GM23338 (cell line): ENCODE measurements around the gene CD69. TPM values are rescaled to one million over a fixed set of nuclear protein-coding genes. Genes with fewer than 3 reads are reported as not detected.

ENCODE experiments used
- ATAC-seq: fragments of 200-7000 bp; cut with Tn5 transposase; 3 replicates; pipeline ENCODE4 v1.9.1; 2020
- DNase-seq: peaks from one replicate; pipeline ENCODE4 v3.0.0-alpha.2; 2015; ENCODE audit warnings: low spot score
- H2AFZ ChIP-seq: fragments of 200-600 bp; sonication (generic); 2 replicates; pipeline ENCODE4 v1.8.0; 2016; ENCODE audit warnings: antibody characterized with exemption, mild to moderate bottlenecking, moderate library complexity
- H3F3A ChIP-seq: fragments of 200-600 bp; sonication (generic); replicated peaks from 2 replicates; pipeline ENCODE4 v1.8.0; 2017; ENCODE audit warnings: antibody characterized with exemption, mixed run types, low read depth
- H3K27ac ChIP-seq: fragments of 200-600 bp; sonication (generic); 2 replicates; pipeline ENCODE4 v1.6.1; 2016; ENCODE audit warnings: low read depth
- H3K27me3 ChIP-seq: fragments of 200-600 bp; sonication (generic); 2 replicates; pipeline ENCODE4 v1.8.0; 2016; ENCODE audit warnings: mild to moderate bottlenecking, mixed run types, moderate library complexity; ENCODE audit not compliant: insufficient read depth
- H3K36me3 ChIP-seq: fragments of 200-600 bp; sonication (generic); 2 replicates; pipeline ENCODE4 v1.8.0; 2016; ENCODE audit warnings: mild to moderate bottlenecking; ENCODE audit not compliant: insufficient read depth
- H3K4me1 ChIP-seq: fragments of 200-600 bp; sonication (generic); 2 replicates; pipeline ENCODE4 v1.8.0; 2016; ENCODE audit warnings: mild to moderate bottlenecking, moderate library complexity; ENCODE audit not compliant: insufficient read depth
- H3K4me2 ChIP-seq: fragments of 200-600 bp; sonication (generic); 2 replicates; pipeline ENCODE4 v1.7.1; 2017; ENCODE audit warnings: mixed run types
- H3K4me3 ChIP-seq: fragments of 200-600 bp; sonication (generic); 2 replicates; pipeline ENCODE4 v1.6.1; 2016; ENCODE audit warnings: mixed run types
- H3K79me2 ChIP-seq: fragments of 200-600 bp; sonication (generic); replicated peaks from 2 replicates; pipeline ENCODE4 v1.8.0; 2017; ENCODE audit warnings: mild to moderate bottlenecking; ENCODE audit not compliant: insufficient read depth
- H3K9me2 ChIP-seq: fragments of 200-600 bp; sonication (generic); 2 replicates; pipeline ENCODE4 v1.8.0; 2017; ENCODE audit not compliant: insufficient read depth
- H4K20me1 ChIP-seq: fragments of 200-600 bp; sonication (generic); replicated peaks from 2 replicates; pipeline ENCODE4 v1.8.0; 2017; ENCODE audit warnings: mild to moderate bottlenecking; ENCODE audit not compliant: insufficient read depth
- H3K27ac Mint-ChIP-seq: 2 replicates; pipeline ENCODE4 v1.8.0; 2020; ENCODE audit warnings: inconsistent platforms, mild to moderate bottlenecking, moderate library complexity, mixed read lengths
- H3K27me3 Mint-ChIP-seq: 3 replicates; pipeline ENCODE4 v1.8.0; 2022; ENCODE audit warnings: low read depth, mild to moderate bottlenecking, moderate library complexity, mixed read lengths, inconsistent platforms; ENCODE audit not compliant: insufficient read depth, poor library complexity
- H3K36me3 Mint-ChIP-seq: 3 replicates; pipeline ENCODE4 v1.8.0; 2021; ENCODE audit warnings: low read depth, mild to moderate bottlenecking, inconsistent platforms, moderate library complexity, mixed read lengths
- H3K4me1 Mint-ChIP-seq: 3 replicates; pipeline ENCODE4 v1.8.0; 2020; ENCODE audit warnings: mild to moderate bottlenecking, inconsistent platforms, mixed read lengths
- H3K4me3 Mint-ChIP-seq: 3 replicates; pipeline ENCODE4 v1.8.0; 2021; ENCODE audit warnings: moderate library complexity, mild to moderate bottlenecking, inconsistent platforms, mixed read lengths
- H3K9me3 Mint-ChIP-seq: 3 replicates; pipeline ENCODE4 v1.8.0; 2020; ENCODE audit warnings: moderate library complexity, mild to moderate bottlenecking, inconsistent platforms, mixed read lengths
- CREB1 ChIP-seq: fragments of 250-450 bp; sonication (Bioruptor Pico); IDR thresholded peaks from 2 replicates; pipeline ENCODE4 v1.5.0; 2020; ENCODE audit warnings: low read depth, mild to moderate bottlenecking, moderate library complexity
- EZH2 ChIP-seq: fragments of 200-600 bp; sonication (generic); IDR thresholded peaks from one replicate; pipeline ENCODE4 v1.8.0; 2017; ENCODE audit warnings: antibody characterized with exemption, mild to moderate bottlenecking, low read depth; ENCODE audit not compliant: unreplicated experiment
- EZH2phosphoT487 ChIP-seq: fragments of 200-600 bp; sonication (generic); IDR thresholded peaks from one replicate; pipeline ENCODE4 v1.8.1; 2018; ENCODE audit warnings: antibody characterized with exemption; ENCODE audit not compliant: unreplicated experiment
- JUNB ChIP-seq: IDR thresholded peaks from one replicate; pipeline ENCODE4 v1.6.1; 2016; ENCODE audit warnings: antibody characterized with exemption; ENCODE audit not compliant: unreplicated experiment
- NANOG ChIP-seq: IDR thresholded peaks from 2 replicates; pipeline ENCODE4 v1.6.1; 2016; ENCODE audit warnings: antibody characterized with exemption, borderline replicate concordance
- POLR2AphosphoS5 ChIP-seq: IDR thresholded peaks from 2 replicates; pipeline ENCODE4 v1.6.1; 2016; ENCODE audit warnings: antibody characterized with exemption, low read depth
- STAT1 ChIP-seq: IDR thresholded peaks from one replicate; pipeline ENCODE4 v1.6.1; 2016; ENCODE audit warnings: antibody characterized with exemption; ENCODE audit not compliant: unreplicated experiment
- ZNF114 ChIP-seq: fragments of 250-450 bp; sonication (Bioruptor Pico); IDR thresholded peaks from 2 replicates; pipeline ENCODE4 v1.5.0; 2020; ENCODE audit warnings: mild to moderate bottlenecking, moderate library complexity
- ZNF331 ChIP-seq: fragments of 250-450 bp; sonication (Bioruptor Pico); IDR thresholded peaks from 2 replicates; pipeline ENCODE4 v1.5.0; 2020; ENCODE audit warnings: low read depth, mild to moderate bottlenecking, moderate library complexity
- polyA plus RNA-seq: library from polyadenylated mRNA; unstranded; fragments of >200 nt; fragmentation: Nextera tagmentation; extraction: Ambion mirVana; gene quantifications from 2 replicates; pipeline ENCODE4 v1.2.1, GENCODE V29; 2016
- total RNA-seq: library from RNA; depleted of rRNA; stranded (reverse); fragments of >200 nt; shearing (Covaris generic); gene quantifications from 2 replicates; pipeline ENCODE4 v1.2.3, GENCODE V29; 2014
- TF ChIP-seq, protein P1 (sequence below): fragments of 250-450 bp; sonication (Bioruptor Pico); IDR thresholded peaks from 2 replicates; pipeline ENCODE4 v1.5.0; 2020; ENCODE audit warnings: mild to moderate bottlenecking, moderate library complexity
- TF ChIP-seq, protein P2 (sequence below): IDR thresholded peaks from 2 replicates; pipeline ENCODE4 v1.6.1; 2016; ENCODE audit warnings: antibody characterized with exemption
- TF ChIP-seq, protein P3 (sequence below), 2 experiments: fragments of 200-600 bp in 1 of 2; sonication (generic) in 1 of 2; conservative IDR thresholded peaks; 2 replicates each; pipeline versions ENCODE4 v1.5.1 to v1.6.1; 2016 to 2017; ENCODE audit warnings: antibody characterized with exemption in 2 of 2, low read depth in 2 of 2, mild to moderate bottlenecking in 2 of 2, moderate library complexity in 1 of 2
- TF ChIP-seq, protein P4 (sequence below): IDR thresholded peaks from one replicate; pipeline ENCODE4 v1.6.1; 2018; ENCODE audit warnings: antibody characterized with exemption; ENCODE audit not compliant: unreplicated experiment

CD69 gene
- total and polyA plus RNA-seq, 2 experiments from 2014 or later, result not detected

DNA sequence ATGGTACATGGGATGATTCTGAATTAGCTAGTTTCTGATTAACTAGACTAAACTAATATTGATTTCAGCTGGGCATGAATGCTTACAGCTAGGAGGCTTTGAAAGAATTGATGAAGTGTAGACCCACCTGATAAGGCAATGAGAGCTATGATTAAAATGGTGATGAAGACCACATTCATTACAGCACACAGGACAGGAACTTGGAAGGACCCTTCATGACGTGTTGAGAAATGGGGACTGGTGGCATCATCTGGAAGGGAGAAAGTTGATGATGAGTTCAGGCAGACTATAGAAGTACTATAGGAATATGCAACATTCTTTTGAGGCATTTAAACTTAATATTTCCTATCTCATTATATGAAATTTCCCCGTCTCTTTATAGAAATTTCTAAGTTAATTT, 4.5 kb downstream of the CD69 start:
- Histone ChIP-seq H2AFZ (no peak overlapping the region), H3K36me3 (no peaks in the 10 kb centered on the region), H3K4me2 (no peak overlapping the region), H3K4me1 (peaks cover 11% of the 10 kb centered on the region), H3K27ac (no peak overlapping the region), H3F3A (no peaks in the 10 kb centered on the region), H4K20me1 (no peaks in the 10 kb centered on the region), H3K9me2 (no peaks in the 10 kb centered on the region), H3K27me3 (no peaks in the 10 kb centered on the region), H3K79me2 (no peaks in the 10 kb centered on the region), H3K4me3 (no peak overlapping the region)
- H3K9me3 Mint-ChIP-seq, result no peaks in the 10 kb centered on the region
- ATAC-seq (no peak), DNase-seq (no peak)
- peaks cover 11% of the 10 kb centered on the region; the same call in 2 of the 3 replicates for H3K4me1 Mint-ChIP-seq
- H3K4me3 Mint-ChIP-seq, result no peak overlapping the region
- peaks cover 3% of the 10 kb centered on the region for H3K27me3 Mint-ChIP-seq
- no peak for TF ChIP-seq NANOG
- TF ChIP-seq, protein P1, sequence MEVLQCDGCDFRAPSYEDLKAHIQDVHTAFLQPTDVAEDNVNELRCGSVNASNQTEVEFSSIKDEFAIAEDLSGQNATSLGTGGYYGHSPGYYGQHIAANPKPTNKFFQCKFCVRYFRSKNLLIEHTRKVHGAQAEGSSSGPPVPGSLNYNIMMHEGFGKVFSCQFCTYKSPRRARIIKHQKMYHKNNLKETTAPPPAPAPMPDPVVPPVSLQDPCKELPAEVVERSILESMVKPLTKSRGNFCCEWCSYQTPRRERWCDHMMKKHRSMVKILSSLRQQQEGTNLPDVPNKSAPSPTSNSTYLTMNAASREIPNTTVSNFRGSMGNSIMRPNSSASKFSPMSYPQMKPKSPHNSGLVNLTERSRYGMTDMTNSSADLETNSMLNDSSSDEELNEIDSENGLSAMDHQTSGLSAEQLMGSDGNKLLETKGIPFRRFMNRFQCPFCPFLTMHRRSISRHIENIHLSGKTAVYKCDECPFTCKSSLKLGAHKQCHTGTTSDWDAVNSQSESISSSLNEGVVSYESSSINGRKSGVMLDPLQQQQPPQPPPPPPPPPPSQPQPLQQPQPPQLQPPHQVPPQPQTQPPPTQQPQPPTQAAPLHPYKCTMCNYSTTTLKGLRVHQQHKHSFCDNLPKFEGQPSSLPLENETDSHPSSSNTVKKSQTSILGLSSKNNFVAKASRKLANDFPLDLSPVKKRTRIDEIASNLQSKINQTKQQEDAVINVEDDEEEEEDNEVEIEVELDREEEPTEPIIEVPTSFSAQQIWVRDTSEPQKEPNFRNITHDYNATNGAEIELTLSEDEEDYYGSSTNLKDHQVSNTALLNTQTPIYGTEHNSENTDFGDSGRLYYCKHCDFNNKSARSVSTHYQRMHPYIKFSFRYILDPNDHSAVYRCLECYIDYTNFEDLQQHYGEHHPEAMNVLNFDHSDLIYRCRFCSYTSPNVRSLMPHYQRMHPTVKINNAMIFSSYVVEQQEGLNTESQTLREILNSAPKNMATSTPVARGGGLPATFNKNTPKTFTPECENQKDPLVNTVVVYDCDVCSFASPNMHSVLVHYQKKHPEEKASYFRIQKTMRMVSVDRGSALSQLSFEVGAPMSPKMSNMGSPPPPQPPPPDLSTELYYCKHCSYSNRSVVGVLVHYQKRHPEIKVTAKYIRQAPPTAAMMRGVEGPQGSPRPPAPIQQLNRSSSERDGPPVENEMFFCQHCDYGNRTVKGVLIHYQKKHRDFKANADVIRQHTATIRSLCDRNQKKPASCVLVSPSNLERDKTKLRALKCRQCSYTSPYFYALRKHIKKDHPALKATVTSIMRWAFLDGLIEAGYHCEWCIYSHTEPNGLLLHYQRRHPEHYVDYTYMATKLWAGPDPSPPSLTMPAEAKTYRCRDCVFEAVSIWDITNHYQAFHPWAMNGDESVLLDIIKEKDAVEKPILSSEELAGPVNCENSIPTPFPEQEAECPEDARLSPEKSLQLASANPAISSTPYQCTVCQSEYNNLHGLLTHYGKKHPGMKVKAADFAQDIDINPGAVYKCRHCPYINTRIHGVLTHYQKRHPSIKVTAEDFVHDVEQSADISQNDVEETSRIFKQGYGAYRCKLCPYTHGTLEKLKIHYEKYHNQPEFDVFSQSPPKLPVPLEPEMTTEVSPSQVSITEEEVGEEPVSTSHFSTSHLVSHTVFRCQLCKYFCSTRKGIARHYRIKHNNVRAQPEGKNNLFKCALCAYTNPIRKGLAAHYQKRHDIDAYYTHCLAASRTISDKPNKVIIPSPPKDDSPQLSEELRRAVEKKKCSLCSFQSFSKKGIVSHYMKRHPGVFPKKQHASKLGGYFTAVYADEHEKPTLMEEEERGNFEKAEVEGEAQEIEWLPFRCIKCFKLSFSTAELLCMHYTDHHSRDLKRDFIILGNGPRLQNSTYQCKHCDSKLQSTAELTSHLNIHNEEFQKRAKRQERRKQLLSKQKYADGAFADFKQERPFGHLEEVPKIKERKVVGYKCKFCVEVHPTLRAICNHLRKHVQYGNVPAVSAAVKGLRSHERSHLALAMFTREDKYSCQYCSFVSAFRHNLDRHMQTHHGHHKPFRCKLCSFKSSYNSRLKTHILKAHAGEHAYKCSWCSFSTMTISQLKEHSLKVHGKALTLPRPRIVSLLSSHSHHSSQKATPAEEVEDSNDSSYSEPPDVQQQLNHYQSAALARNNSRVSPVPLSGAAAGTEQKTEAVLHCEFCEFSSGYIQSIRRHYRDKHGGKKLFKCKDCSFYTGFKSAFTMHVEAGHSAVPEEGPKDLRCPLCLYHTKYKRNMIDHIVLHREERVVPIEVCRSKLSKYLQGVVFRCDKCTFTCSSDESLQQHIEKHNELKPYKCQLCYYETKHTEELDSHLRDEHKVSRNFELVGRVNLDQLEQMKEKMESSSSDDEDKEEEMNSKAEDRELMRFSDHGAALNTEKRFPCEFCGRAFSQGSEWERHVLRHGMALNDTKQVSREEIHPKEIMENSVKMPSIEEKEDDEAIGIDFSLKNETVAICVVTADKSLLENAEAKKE (CRISPR knock-in tag), result no peak
- TF ChIP-seq STAT1, result no peak
- TF ChIP-seq, protein P2, sequence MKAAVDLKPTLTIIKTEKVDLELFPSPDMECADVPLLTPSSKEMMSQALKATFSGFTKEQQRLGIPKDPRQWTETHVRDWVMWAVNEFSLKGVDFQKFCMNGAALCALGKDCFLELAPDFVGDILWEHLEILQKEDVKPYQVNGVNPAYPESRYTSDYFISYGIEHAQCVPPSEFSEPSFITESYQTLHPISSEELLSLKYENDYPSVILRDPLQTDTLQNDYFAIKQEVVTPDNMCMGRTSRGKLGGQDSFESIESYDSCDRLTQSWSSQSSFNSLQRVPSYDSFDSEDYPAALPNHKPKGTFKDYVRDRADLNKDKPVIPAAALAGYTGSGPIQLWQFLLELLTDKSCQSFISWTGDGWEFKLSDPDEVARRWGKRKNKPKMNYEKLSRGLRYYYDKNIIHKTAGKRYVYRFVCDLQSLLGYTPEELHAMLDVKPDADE, result no peak
- TF ChIP-seq ZNF331 (CRISPR knock-in tag), result no peak
- no peak for TF ChIP-seq JUNB
- TF ChIP-seq ZNF114, result no peak
- no peak for TF ChIP-seq CREB1
- TF ChIP-seq POLR2AphosphoS5, result no peak
- no peak for TF ChIP-seq EZH2
- TF ChIP-seq, protein P3, sequence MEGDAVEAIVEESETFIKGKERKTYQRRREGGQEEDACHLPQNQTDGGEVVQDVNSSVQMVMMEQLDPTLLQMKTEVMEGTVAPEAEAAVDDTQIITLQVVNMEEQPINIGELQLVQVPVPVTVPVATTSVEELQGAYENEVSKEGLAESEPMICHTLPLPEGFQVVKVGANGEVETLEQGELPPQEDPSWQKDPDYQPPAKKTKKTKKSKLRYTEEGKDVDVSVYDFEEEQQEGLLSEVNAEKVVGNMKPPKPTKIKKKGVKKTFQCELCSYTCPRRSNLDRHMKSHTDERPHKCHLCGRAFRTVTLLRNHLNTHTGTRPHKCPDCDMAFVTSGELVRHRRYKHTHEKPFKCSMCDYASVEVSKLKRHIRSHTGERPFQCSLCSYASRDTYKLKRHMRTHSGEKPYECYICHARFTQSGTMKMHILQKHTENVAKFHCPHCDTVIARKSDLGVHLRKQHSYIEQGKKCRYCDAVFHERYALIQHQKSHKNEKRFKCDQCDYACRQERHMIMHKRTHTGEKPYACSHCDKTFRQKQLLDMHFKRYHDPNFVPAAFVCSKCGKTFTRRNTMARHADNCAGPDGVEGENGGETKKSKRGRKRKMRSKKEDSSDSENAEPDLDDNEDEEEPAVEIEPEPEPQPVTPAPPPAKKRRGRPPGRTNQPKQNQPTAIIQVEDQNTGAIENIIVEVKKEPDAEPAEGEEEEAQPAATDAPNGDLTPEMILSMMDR (conservative IDR thresholded peaks at IDR 0.05; ENCODE audit: low read depth in 2 of 2), result no peak
- TF ChIP-seq EZH2phosphoT487, result no peak
- TF ChIP-seq, protein P4, sequence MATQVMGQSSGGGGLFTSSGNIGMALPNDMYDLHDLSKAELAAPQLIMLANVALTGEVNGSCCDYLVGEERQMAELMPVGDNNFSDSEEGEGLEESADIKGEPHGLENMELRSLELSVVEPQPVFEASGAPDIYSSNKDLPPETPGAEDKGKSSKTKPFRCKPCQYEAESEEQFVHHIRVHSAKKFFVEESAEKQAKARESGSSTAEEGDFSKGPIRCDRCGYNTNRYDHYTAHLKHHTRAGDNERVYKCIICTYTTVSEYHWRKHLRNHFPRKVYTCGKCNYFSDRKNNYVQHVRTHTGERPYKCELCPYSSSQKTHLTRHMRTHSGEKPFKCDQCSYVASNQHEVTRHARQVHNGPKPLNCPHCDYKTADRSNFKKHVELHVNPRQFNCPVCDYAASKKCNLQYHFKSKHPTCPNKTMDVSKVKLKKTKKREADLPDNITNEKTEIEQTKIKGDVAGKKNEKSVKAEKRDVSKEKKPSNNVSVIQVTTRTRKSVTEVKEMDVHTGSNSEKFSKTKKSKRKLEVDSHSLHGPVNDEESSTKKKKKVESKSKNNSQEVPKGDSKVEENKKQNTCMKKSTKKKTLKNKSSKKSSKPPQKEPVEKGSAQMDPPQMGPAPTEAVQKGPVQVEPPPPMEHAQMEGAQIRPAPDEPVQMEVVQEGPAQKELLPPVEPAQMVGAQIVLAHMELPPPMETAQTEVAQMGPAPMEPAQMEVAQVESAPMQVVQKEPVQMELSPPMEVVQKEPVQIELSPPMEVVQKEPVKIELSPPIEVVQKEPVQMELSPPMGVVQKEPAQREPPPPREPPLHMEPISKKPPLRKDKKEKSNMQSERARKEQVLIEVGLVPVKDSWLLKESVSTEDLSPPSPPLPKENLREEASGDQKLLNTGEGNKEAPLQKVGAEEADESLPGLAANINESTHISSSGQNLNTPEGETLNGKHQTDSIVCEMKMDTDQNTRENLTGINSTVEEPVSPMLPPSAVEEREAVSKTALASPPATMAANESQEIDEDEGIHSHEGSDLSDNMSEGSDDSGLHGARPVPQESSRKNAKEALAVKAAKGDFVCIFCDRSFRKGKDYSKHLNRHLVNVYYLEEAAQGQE, result no peak
- no peak overlapping the region for H3K27ac Mint-ChIP-seq
- no peaks in the 10 kb centered on the region for H3K36me3 Mint-ChIP-seq
